ENCODE results near the gene ANKRD44. TPM values are rescaled to one million over a fixed set of nuclear protein-coding genes. Genes with fewer than 3 reads are reported as not detected.

The ANKRD44 gene
- total RNA-seq, 1 experiment from 2014 or later: 7.8 TPM

- no peaks in the 10 kb centered on the region for H3K27me3 ChIP-seq (ENCODE audit: control insufficient read depth, insufficient read depth, low read length)
- H3K36me3 ChIP-seq (ENCODE audit: control insufficient read depth, insufficient read depth, low read length): no peaks in the 10 kb centered on the region
- ATAC-seq (no peak), DNase-seq (ENCODE audit: low read depth, low spot score) (no peak)
- H3K4me3 ChIP-seq (ENCODE audit: low read depth in 2 of 2, low read length in 2 of 2): no peak overlapping the region
- in situ Hi-C loops (cut with HindIII; ENCODE audit: low pct_unique_long_range_greater_than_20kb, low sequenced_read_pairs) (no loop called here), intact Hi-C loops (cut with micrococcal nuclease; ENCODE audit: unreplicated experiment) (loop anchor here (5.0 kb wide), 1 partner anchor 153 kb away; no protein-coding TSS in a partner anchor)
- no peak overlapping the region for H3K27ac ChIP-seq (ENCODE audit: low read length)
- TF ChIP-seq REST (IDR thresholded peaks at IDR 0.05; ENCODE audit: insufficient read depth in 1 of 2, low read depth in 2 of 2, low read length in 1 of 2) (no peak), POLR2AphosphoS5 (IDR thresholded peaks at IDR 0.05; ENCODE audit: low read depth, low read length) (no peak), CTCF (IDR thresholded peaks at IDR 0.05) (no peak), TCF7L2 (IDR thresholded peaks at IDR 0.05; ENCODE audit: low read depth, low read length) (no peak), SIN3A (IDR thresholded peaks at IDR 0.05; ENCODE audit: borderline replicate concordance, insufficient read depth, low read depth, low read length) (no peak)
- ChIA-PET CTCF (no interaction called here), POLR2A (no interaction called here)
- H3K9me3 ChIP-seq (ENCODE audit: control insufficient read depth, insufficient read depth, low read depth, low read length): no peaks in the 10 kb centered on the region
- peaks cover 7% of the 10 kb centered on the region for H3K4me1 ChIP-seq (ENCODE audit: control insufficient read depth, insufficient read depth, low read length)
- no TSS peak for BruUV-seq (replicated peaks)
Measured at GRCh38 chr2:197165020-197165419, 145.6 kb downstream of the ANKRD44 start.

GRCh38 chr2:197164141-197164754 lies 146.3 kb downstream of the ANKRD44 start:
- no peak for ATAC-seq
- ChIA-PET POLR2A (no interaction called here), CTCF (no interaction called here)
- Histone ChIP-seq H3K36me3 (ENCODE audit: control insufficient read depth, insufficient read depth, low read length) (no peaks in the 10 kb centered on the region), H3K4me3 (ENCODE audit: low read depth in 2 of 2, low read length in 2 of 2) (no peak overlapping the region), H3K27ac (ENCODE audit: low read length) (no peak overlapping the region), H3K27me3 (ENCODE audit: control insufficient read depth, insufficient read depth, low read length) (no peaks in the 10 kb centered on the region), H3K9me3 (ENCODE audit: control insufficient read depth, insufficient read depth, low read depth, low read length) (no peaks in the 10 kb centered on the region), H3K4me1 (ENCODE audit: control insufficient read depth, insufficient read depth, low read length) (peaks cover 15% of the 10 kb centered on the region)
- intact Hi-C loops (cut with micrococcal nuclease; ENCODE audit: unreplicated experiment): no loop called here
- BruUV-seq (replicated peaks): no TSS peak
- in situ Hi-C loops (cut with HindIII; ENCODE audit: low pct_unique_long_range_greater_than_20kb, low sequenced_read_pairs): no loop called here
- DNase-seq (ENCODE audit: low read depth, low spot score): no peak
- TF ChIP-seq POLR2AphosphoS5 (IDR thresholded peaks at IDR 0.05; ENCODE audit: low read depth, low read length): no peak
- TF ChIP-seq TCF7L2 (IDR thresholded peaks at IDR 0.05; ENCODE audit: low read depth, low read length): no peak
- TF ChIP-seq SIN3A (IDR thresholded peaks at IDR 0.05; ENCODE audit: borderline replicate concordance, insufficient read depth, low read depth, low read length): no peak
- TF ChIP-seq REST (IDR thresholded peaks at IDR 0.05; ENCODE audit: insufficient read depth in 1 of 2, low read depth in 2 of 2, low read length in 1 of 2): no peak
- TF ChIP-seq CTCF (IDR thresholded peaks at IDR 0.05): no peak
